HL-60 (cell line): ENCODE data around the gene COX14.

Source experiments
- DNase-seq, 2 experiments: peaks; one replicate each; pipeline ENCODE4 v3.0.0-alpha.2; 2010 to 2020; ENCODE audit warnings: low read depth in 1 of 2, low spot score in 1 of 2
- H3K27ac ChIP-seq: fragments of 250-450 bp; sonication (Bioruptor Pico); replicated peaks from 2 replicates; pipeline ENCODE4 v1.5.1; 2020; ENCODE audit warnings: mild to moderate bottlenecking, moderate library complexity
- H3K27me3 ChIP-seq: fragments of 250-450 bp; sonication (Bioruptor Pico); 2 replicates; pipeline ENCODE4 v1.5.1; 2021; ENCODE audit warnings: mild to moderate bottlenecking, moderate library complexity; ENCODE audit not compliant: insufficient read depth, poor library complexity, severe bottlenecking
- H3K4me3 ChIP-seq: replicated peaks from 2 replicates; pipeline ENCODE4 v1.5.1; 2011; ENCODE audit warnings: mild to moderate bottlenecking, control low read depth, low read length; ENCODE audit not compliant: insufficient read depth
- GABPA ChIP-seq: IDR thresholded peaks from 2 replicates; pipeline ENCODE4 v1.6.1; 2012; ENCODE audit warnings: low read depth
- POLR2AphosphoS5 ChIP-seq: IDR thresholded peaks from 2 replicates; pipeline ENCODE4 v1.6.1; 2012; ENCODE audit warnings: low read depth
- SPI1 ChIP-seq: IDR thresholded peaks from 2 replicates; pipeline ENCODE4 v1.6.1; 2012; ENCODE audit warnings: low read depth, mild to moderate bottlenecking, borderline replicate concordance
- TF ChIP-seq, protein P1 (sequence below): IDR thresholded peaks from one replicate; pipeline ENCODE4 v1.5.1; 2011; ENCODE audit warnings: low read length, control low read depth, inconsistent platforms; ENCODE audit not compliant: insufficient read depth
- TF ChIP-seq, protein P2 (sequence below): IDR thresholded peaks from 2 replicates; pipeline ENCODE4 v1.6.1; 2012; ENCODE audit warnings: low read depth; ENCODE audit not compliant: insufficient replicate concordance

The COX14 gene

DNA sequence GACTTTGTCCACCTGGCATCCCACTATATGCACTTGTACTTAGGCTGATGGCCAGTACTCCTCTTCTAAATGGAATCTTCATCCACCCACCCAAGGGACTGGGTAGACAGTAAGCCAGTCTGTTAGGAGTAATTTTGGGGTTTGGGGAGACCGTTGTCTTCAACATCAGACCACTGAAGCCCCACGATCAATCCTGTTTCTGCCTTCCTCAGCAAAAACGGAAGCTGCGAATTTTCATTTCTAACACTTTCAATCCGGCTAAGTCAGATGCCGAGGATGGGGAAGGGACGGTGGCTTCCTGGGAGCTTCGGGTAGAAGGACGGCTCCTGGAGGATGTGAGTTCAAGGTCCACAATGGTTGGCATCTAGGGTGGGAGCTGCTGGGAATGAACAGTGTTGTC is 24.9 kb upstream of the COX14 start:
- no peak overlapping the region for H3K4me3 ChIP-seq
- H3K27ac ChIP-seq: no peak overlapping the region
- H3K27me3 ChIP-seq: no peaks in the 10 kb centered on the region
- TF ChIP-seq POLR2AphosphoS5: no peak
- TF ChIP-seq, protein P1, sequence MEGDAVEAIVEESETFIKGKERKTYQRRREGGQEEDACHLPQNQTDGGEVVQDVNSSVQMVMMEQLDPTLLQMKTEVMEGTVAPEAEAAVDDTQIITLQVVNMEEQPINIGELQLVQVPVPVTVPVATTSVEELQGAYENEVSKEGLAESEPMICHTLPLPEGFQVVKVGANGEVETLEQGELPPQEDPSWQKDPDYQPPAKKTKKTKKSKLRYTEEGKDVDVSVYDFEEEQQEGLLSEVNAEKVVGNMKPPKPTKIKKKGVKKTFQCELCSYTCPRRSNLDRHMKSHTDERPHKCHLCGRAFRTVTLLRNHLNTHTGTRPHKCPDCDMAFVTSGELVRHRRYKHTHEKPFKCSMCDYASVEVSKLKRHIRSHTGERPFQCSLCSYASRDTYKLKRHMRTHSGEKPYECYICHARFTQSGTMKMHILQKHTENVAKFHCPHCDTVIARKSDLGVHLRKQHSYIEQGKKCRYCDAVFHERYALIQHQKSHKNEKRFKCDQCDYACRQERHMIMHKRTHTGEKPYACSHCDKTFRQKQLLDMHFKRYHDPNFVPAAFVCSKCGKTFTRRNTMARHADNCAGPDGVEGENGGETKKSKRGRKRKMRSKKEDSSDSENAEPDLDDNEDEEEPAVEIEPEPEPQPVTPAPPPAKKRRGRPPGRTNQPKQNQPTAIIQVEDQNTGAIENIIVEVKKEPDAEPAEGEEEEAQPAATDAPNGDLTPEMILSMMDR: no peak
- no peak for DNase-seq

DNA sequence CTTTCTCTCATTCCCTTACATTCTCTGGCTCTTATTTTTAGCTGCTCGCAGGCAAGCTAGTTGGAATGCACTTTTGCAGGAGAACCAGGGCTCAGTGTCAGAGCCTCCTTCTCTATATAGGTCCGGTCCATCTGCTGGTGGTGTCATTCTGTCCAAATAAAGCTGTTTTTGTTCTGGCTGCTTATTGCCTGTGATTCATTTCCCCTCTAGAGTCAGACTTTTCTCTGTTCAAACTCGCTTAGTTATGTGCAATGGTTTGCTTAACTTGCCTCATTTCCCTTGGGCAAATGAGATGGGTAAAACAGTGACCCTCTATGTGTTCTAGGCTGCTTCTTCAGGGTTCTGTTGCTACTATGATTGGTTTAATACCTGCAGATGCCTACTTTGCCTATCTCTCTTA is 24.0 kb upstream of the COX14 start:
- H3K4me3 ChIP-seq: no peak overlapping the region
- DNase-seq: no peak
- H3K27me3 ChIP-seq: no peaks in the 10 kb centered on the region
- no peak overlapping the region for H3K27ac ChIP-seq
- TF ChIP-seq, protein P2, sequence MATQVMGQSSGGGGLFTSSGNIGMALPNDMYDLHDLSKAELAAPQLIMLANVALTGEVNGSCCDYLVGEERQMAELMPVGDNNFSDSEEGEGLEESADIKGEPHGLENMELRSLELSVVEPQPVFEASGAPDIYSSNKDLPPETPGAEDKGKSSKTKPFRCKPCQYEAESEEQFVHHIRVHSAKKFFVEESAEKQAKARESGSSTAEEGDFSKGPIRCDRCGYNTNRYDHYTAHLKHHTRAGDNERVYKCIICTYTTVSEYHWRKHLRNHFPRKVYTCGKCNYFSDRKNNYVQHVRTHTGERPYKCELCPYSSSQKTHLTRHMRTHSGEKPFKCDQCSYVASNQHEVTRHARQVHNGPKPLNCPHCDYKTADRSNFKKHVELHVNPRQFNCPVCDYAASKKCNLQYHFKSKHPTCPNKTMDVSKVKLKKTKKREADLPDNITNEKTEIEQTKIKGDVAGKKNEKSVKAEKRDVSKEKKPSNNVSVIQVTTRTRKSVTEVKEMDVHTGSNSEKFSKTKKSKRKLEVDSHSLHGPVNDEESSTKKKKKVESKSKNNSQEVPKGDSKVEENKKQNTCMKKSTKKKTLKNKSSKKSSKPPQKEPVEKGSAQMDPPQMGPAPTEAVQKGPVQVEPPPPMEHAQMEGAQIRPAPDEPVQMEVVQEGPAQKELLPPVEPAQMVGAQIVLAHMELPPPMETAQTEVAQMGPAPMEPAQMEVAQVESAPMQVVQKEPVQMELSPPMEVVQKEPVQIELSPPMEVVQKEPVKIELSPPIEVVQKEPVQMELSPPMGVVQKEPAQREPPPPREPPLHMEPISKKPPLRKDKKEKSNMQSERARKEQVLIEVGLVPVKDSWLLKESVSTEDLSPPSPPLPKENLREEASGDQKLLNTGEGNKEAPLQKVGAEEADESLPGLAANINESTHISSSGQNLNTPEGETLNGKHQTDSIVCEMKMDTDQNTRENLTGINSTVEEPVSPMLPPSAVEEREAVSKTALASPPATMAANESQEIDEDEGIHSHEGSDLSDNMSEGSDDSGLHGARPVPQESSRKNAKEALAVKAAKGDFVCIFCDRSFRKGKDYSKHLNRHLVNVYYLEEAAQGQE: no peak
- TF ChIP-seq GABPA (no peak), POLR2AphosphoS5 (no peak), SPI1 (no peak)
- TF ChIP-seq, protein P1: no peak

DNA sequence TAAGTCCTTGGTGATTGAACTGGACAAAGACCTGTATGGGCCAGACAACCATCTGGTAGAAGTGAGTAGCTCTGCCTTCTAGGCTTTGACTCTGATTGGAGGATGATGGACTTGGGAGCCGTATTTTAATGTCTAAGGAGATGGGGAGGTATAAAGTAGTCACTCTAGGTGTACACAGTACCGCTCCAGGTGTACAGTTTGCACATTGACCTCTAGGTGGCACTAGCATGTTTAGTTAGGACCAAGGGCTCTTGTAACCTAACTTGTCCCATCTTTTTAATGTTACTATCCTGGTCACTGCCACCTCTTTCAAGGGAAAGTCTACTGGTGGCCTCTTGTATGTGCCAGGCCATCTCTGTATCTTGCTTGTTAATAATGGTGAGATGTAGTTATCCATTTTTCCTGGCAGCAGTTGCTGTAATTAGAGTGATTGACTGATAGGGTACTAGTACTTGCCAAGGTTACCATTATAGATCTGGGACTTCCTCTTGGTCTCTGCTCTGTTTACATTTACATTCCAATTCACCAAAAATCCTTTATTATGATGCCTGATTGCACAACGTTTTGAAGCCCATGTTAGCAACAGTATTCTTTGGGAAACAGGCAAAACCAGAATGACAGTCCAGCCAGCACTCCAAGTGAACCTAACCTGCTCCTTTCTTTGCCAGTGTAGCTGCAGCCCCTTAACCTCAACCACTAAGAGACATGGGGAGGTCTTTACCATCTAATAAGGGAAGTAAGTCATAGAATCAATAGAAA is 23.3 kb upstream of the COX14 start:
- peak in 1 of 2 experiments; percentile 58 for DNase-seq
- TF ChIP-seq GABPA (no peak), SPI1 (0 out of 2 replicates have a peak, but pooled peaks have one; percentile 47), POLR2AphosphoS5 (no peak)
- TF ChIP-seq, protein P2: no peak
- TF ChIP-seq, protein P1: peak; percentile 83
- H3K4me3 ChIP-seq: no peak overlapping the region
- H3K27ac ChIP-seq: no peak overlapping the region
- H3K27me3 ChIP-seq: no peaks in the 10 kb centered on the region

DNA sequence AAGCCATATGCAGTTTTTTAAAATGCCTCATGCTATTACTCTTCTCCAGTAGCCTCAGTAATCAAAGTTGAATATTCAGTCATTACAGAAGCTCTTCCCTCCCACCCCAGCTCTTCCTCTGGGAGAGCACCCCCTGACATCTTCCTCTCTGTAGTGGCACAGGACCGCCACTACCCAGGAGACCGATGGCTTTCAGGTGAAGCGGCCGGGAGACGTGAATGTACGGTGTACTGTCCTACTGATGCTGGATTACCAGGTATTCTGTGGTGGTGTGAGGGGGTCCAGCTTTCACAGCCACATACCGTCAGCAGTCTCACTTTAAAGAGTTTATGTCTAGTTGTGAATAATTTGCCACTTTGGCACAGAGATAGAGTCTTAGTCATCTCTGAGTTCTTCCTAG is 22.3 kb upstream of the COX14 start:
- TF ChIP-seq GABPA: no peak
- TF ChIP-seq, protein P2: no peak
- TF ChIP-seq, protein P1: no peak
- no peak for TF ChIP-seq SPI1
- TF ChIP-seq POLR2AphosphoS5: no peak
- no peak for DNase-seq
- Histone ChIP-seq H3K4me3 (no peak overlapping the region), H3K27me3 (no peaks in the 10 kb centered on the region), H3K27ac (no peak overlapping the region)
